CMK (cell line): ENCODE measurements around the gene MYH1.
"Not testable (repeated sequence)": the region's sequence is repeated elsewhere in the genome, so short reads cannot be mapped to it uniquely, and the experiment has no call there.

Experiments used
- DNase-seq: peaks from one replicate; pipeline ENCODE4 v3.0.0-alpha.2; 2010; ENCODE audit warnings: low read depth

MYH1 gene

GRCh38 chr17:10518271-10519037, at the start of gene MYH1:
MYH1 (minus strand) TSS chr17:10518542; CDS start chr17:10516642, 1,900 bp downstream.
- no peak for DNase-seq

DNA sequence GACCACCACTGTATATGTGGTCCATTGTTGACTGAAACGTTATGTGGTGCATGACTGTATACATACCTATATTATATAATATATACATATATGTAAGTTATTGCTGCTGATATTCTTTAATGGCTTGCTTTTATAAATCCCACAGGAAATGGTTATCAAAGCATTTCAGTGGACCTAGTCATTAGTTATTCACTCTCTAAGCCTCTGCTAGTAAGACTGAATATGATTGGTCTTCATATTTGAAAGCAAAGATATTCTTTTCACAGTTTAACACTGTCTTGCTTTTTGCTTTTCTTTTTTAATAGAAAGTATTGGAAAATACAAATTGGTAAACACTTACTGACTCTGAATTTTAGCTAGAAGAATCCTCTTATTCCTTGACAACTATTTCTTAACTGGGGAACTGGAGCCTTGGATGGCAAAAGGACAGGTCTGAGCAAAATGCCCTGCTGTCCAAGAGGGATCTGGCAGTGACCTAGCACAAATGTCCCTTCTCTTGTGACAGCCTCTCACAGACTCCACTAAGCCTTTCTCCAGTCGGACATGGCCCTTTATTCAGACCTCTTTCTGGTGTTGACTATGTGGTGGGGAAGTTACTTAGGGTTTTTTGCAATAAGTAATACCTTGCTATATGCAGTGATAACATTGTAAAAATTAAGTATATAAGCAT, 45.8 kb upstream of the MYH1 start:
- DNase-seq, result no peak

- no peak for DNase-seq
Measured at GRCh38 chr17:10558049-10558448, 39.7 kb upstream of the MYH1 start.

DNA sequence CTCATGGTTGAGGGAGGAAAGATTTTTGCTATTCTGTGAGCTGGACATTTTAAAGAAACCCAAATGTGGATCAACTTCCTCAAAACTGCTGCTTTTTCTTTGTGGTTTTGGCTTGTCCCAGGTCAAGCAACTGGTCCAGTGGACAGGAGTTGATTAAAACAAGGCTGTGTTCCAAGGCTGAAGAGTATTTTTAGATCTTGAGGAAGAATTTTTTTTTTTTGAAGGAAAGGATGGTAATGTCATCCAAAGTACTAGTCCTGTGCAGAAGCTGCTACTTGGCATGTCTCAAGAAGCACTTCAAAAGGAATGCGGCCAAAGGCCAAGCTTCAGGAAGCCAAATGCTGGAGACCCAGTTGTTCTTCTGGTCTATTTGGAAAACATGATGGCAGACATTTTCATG, 39.1 kb upstream of the MYH1 start:
- no peak for DNase-seq

DNA sequence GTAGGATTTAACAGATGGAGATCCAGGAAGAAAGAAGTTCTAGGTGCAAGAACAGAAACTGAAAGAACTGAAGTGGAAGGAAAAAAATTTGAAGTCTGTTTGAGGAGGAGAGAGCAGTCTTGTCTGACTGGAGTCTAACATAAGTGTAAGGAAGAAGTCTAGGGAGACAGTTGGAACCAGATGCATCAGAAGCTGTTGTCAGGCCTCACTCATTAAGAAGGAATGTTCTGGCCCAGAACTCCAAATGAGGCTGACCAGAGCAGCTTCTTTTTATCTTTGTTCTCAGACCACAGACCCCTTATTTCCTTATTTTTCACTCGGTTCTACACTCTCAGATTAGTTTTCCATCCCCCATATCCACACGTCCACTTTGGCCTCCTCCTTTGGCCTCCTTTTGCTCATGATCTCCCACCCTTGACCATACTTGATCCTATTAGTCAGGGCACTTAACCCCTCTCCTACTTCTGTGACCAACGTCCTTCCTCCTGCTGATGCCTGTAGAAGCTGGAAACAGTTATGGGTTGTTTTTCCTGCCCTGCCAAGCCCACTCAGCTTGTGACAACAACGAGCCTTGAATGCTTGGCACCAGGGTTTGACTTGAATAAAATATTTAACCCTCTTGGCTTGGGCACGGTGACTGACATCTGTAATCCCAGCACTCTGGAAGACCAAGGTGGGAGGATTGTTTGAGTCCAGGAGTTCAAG, 38.1 kb upstream of the MYH1 start:
- no peak for DNase-seq

DNA sequence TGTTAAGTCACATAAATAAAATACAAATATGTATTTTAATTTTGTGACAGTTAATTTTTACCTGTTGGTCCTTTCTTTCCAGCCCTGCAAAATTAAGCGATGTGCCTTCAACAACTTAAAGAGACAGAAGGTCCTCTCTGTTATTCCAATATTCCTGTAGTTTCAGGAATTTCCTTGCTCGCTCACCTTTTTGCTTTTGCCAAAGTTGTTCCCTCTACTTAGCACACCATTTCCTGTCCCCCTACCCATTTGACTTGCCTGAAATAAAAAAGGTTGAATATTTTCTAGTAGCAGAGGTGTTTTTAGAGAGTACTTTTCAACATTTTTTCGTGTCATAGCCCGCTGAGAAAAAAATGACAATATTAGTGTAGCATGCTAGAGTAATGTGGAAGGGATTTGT, 31.7 kb upstream of the MYH1 start:
- DNase-seq, result no peak

- no peak for DNase-seq
Measured at GRCh38 chr17:10549096-10549842, 30.9 kb upstream of the MYH1 start, which contains the start of gene MYH2. MYH2 (minus strand) TSS chr17:10549658; CDS start chr17:10547920, 1,738 bp downstream.

- DNase-seq, result no peak
Measured at GRCh38 chr17:10547351-10547750, 29.0 kb upstream of the MYH1 start.

GRCh38 chr17:10543486-10543885, 25.1 kb upstream of the MYH1 start:
- not testable (repeated sequence) for DNase-seq

- not testable (repeated sequence) for DNase-seq
Measured at GRCh38 chr17:10541179-10541578, 22.8 kb upstream of the MYH1 start.

- no peak for DNase-seq
Measured at GRCh38 chr17:10532026-10532425, 13.7 kb upstream of the MYH1 start.

GRCh38 chr17:10527419-10527818, 9.1 kb upstream of the MYH1 start:
- no peak for DNase-seq

DNA sequence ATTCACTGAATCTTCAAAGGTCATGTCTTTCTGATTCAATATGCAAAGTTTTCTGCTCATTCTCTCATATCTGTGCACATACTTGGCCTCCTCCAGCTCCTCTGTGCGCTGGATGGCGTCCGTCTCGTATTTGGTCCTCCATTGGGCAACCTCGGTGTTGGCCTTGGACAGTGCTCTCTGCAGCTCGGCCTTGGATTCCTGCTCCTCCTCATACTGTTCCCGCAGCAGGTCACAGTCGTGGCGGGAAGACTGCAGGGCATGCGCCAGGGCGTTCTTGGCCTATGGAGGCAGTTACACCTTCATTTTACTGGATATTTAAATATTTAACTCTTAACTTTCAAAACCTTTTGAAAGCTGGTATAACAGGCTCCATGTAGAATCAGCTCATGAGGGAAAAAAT, 8.2 kb upstream of the MYH1 start:
- no peak for DNase-seq

DNA sequence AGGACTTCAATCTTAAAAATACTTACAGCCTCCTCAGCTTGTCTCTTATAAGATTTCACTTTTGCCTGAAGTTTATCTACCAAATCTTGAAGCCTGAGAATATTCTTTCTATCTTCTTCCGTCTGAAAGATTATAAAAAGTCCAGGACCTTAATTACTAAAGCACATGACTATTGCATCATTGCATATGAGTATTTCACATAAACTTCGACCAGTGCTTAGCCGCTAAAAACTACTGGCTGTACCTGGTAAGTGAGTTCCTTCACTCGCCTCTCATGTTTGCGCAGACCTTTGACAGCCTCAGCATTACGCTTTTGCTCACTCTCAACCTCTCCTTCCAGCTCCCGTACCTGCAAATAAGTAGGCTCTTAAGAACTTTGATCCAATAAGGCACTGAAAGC, 4.7 kb upstream of the MYH1 start:
- DNase-seq, result no peak

GRCh38 chr17:10521949-10522348, 3.6 kb upstream of the MYH1 start:
- no peak for DNase-seq

- no peak for DNase-seq
Measured at GRCh38 chr17:10516638-10517037, 1.7 kb downstream of the MYH1 start.

GRCh38 chr17:10516065-10516464, 2.3 kb downstream of the MYH1 start:
- no peak for DNase-seq

GRCh38 chr17:10513299-10514067, 4.9 kb downstream of the MYH1 start:
- DNase-seq, result no peak

GRCh38 chr17:10512856-10513255, 5.5 kb downstream of the MYH1 start:
- DNase-seq, result no peak

GRCh38 chr17:10499950-10500349, 18.4 kb downstream of the MYH1 start:
- no peak for DNase-seq

GRCh38 chr17:10492004-10492403, 26.3 kb downstream of the MYH1 start:
- no peak for DNase-seq
